OCI-LY7 (cell line): ENCODE results near the gene TCP1. TPM values are rescaled to one million over a fixed set of nuclear protein-coding genes. Genes with fewer than 3 reads are reported as not detected.

Source experiments
- BruUV-seq: library from RNA; stranded (reverse); fragments of 400-500 nt; replicated peaks from 2 replicates; lab custom pipeline; 2021; lab: Mats Ljungman, UMichigan
- CTCF ChIA-PET: fragments of 300-600 bp; sonication (Branson Sonifier 250); formaldehyde crosslinking; loops from one replicate; lab custom pipeline; 2022; ENCODE audit warnings: antibody characterized with exemption; ENCODE audit not compliant: unreplicated experiment; lab: Charles Lee
- POLR2A ChIA-PET: fragments of 300-600 bp; sonication (Branson Sonifier 250); formaldehyde crosslinking; loops from one replicate; lab custom pipeline; 2022; ENCODE audit warnings: antibody characterized with exemption; lab: Charles Lee
- DNase-seq: peaks from one replicate; pipeline ENCODE4 v3.0.0-alpha.2; 2015; ENCODE audit warnings: low spot score
- H2AFZ ChIP-seq: fragments of 200-600 bp; sonication (generic), shearing (Covaris generic); 2 replicates; pipeline ENCODE4 v1.6.1; 2014; ENCODE audit warnings: mild to moderate bottlenecking, antibody characterized with exemption, low read length, moderate library complexity
- H3K27ac ChIP-seq: fragments of 200-600 bp; sonication (generic); 2 replicates; pipeline ENCODE4 v1.5.1; 2014; ENCODE audit warnings: mixed run types, low read depth, mild to moderate bottlenecking, moderate library complexity, low read length, inconsistent platforms; ENCODE audit not compliant: poor library complexity, severe bottlenecking
- H3K36me3 ChIP-seq: fragments of 200-600 bp; sonication (generic); 2 replicates; pipeline ENCODE4 v1.6.1; 2014; ENCODE audit warnings: mild to moderate bottlenecking, antibody characterized with exemption, low read length, moderate library complexity, mixed read lengths; ENCODE audit not compliant: insufficient read depth
- H3K4me1 ChIP-seq: fragments of 200-600 bp; sonication (generic); 2 replicates; pipeline ENCODE4 v1.5.1; 2014; ENCODE audit warnings: mild to moderate bottlenecking, low read length; ENCODE audit not compliant: insufficient read depth, poor library complexity, severe bottlenecking
- H3K4me2 ChIP-seq: fragments of 200-600 bp; sonication (generic); 2 replicates; pipeline ENCODE4 v1.6.1; 2014; ENCODE audit warnings: mild to moderate bottlenecking, low read length
- H3K4me3 ChIP-seq: fragments of 200-600 bp; sonication (generic); 2 replicates; pipeline ENCODE4 v1.5.1; 2014; ENCODE audit warnings: mild to moderate bottlenecking, low read depth, low read length; ENCODE audit not compliant: poor library complexity, severe bottlenecking
- H3K79me2 ChIP-seq: fragments of 200-600 bp; sonication (generic); 2 replicates; pipeline ENCODE4 v1.6.1; 2016; ENCODE audit warnings: low read depth, mild to moderate bottlenecking, low read length, moderate library complexity, mixed read lengths; ENCODE audit not compliant: insufficient read depth
- H3K9me2 ChIP-seq: fragments of 200-600 bp; sonication (generic); 2 replicates; pipeline ENCODE4 v1.6.1; 2016; ENCODE audit warnings: mild to moderate bottlenecking, low read length, mixed read lengths; ENCODE audit not compliant: insufficient read depth
- H3K9me3 ChIP-seq: fragments of 200-600 bp; sonication (generic); 2 replicates; pipeline ENCODE4 v1.6.1; 2014; ENCODE audit warnings: mild to moderate bottlenecking, mixed run types, low read length, mixed read lengths
- H4K20me1 ChIP-seq: fragments of 200-600 bp; sonication (generic); 2 replicates; pipeline ENCODE4 v1.6.1; 2014; ENCODE audit warnings: mild to moderate bottlenecking, antibody characterized with exemption, low read length, moderate library complexity, mixed read lengths; ENCODE audit not compliant: insufficient read depth
- CTCF ChIP-seq: fragments of 200-600 bp; sonication (generic); conservative IDR thresholded peaks from 2 replicates; pipeline ENCODE4 v1.5.1; 2014; ENCODE audit warnings: mild to moderate bottlenecking, antibody characterized with exemption, low read length, moderate library complexity, mixed read lengths
- EZH2phosphoT487 ChIP-seq: fragments of 200-600 bp; sonication (generic); IDR thresholded peaks from 2 replicates; pipeline ENCODE4 v1.6.1; 2018; ENCODE audit warnings: low read depth, borderline replicate concordance, mild to moderate bottlenecking, mixed run types, antibody characterized with exemption, low read length, moderate library complexity, mixed read lengths
- intact Hi-C: fragments of 100-400 bp; cut with micrococcal nuclease; formaldehyde crosslinking; loops from one replicate; pipeline ENCODE4 v1.10.0; 2022; ENCODE audit not compliant: unreplicated experiment
- total RNA-seq, 2 experiments: library from RNA; depleted of rRNA in 1 of 2; stranded (reverse); fragments of >200 nt in 1 of 2; shearing (Covaris generic) in 1 of 2; gene quantifications; 2 replicates each; pipeline ENCODE4 v1.2.3, GENCODE V29; 2014 to 2022

The TCP1 gene
- total RNA-seq, 2 experiments from 2014 or later = 319 to 386 TPM

DNA sequence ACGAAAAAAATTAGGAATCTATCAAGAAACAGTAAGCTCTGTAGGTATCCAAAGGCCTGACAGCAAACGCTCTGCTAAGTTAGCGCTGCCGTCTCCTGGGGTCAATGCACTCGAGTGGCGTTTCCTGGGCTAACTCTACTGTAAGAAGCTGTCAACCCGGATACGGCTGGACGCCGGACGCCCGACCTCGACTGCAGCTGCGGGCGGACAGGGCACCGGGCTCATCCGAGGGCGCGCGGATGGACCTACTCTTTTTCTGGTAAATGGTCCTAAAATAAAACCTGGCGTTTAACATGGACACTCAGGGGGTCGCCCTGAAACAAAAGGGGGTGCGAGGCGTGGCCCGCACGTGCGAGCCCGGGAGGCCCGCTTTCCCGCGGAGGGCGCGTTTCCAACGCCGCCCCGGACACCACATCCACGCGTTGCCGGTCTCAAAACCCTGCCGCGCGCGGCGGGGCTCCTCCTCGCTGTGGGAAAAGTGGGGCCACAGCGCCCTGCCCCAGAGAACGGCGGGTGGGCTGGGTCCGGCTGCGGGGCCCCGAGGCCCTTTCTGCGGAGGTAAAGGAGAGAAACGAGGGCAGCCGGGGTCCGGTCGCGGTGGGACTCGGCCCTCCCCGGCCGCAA is 537 bp downstream of the TCP1 start:
- DNase-seq = peak; percentile 67
- Histone ChIP-seq H3K79me2 (peaks cover 90% of the 10 kb centered on the region), H3K9me3 (no peaks in the 10 kb centered on the region), H3K4me3 (peak overlapping the region; percentile 99), H4K20me1 (peaks cover 52% of the 10 kb centered on the region), H3K27ac (peak overlapping the region; percentile 88), H3K4me2 (peak overlapping the region; percentile 98), H3K9me2 (no peaks in the 10 kb centered on the region), H3K36me3 (peaks cover 86% of the 10 kb centered on the region), H2AFZ (no peak overlapping the region), H3K4me1 (peaks cover 55% of the 10 kb centered on the region)
- CTCF ChIA-PET = interaction anchor here (0.6 kb wide), 1 partner anchor 70 kb away, joined by 3 read pairs; no protein-coding TSS in a partner anchor
- TF ChIP-seq CTCF (no peak), EZH2phosphoT487 (no peak)
- intact Hi-C loops = loop anchor here (1.0 to 2.0 kb wide), 3 partner anchors 27 to 96 kb away; partner anchors contain the start of genes ACAT2, SOD2 and WTAP
- no TSS peak for BruUV-seq
- POLR2A ChIA-PET = interaction anchor here (0.7 to 3.5 kb wide), 6 partner anchors 14 to 66 kb away, joined by 3 to 48 read pairs (median 6); partner anchors contain the start of genes ACAT2 and WTAP

- CTCF ChIA-PET = no interaction called here
- Histone ChIP-seq H3K4me2 (peak overlapping the region; percentile 98), H4K20me1 (peaks cover 58% of the 10 kb centered on the region), H2AFZ (no peak overlapping the region), H3K4me3 (peak overlapping the region; percentile 99), H3K9me3 (no peaks in the 10 kb centered on the region), H3K27ac (peak overlapping the region; percentile 88), H3K36me3 (peaks cover 86% of the 10 kb centered on the region), H3K9me2 (no peaks in the 10 kb centered on the region), H3K4me1 (peaks cover 51% of the 10 kb centered on the region), H3K79me2 (peaks cover 90% of the 10 kb centered on the region)
- POLR2A ChIA-PET = interaction anchor here (0.7 to 2.2 kb wide), 8 partner anchors 13 to 65 kb away, joined by 3 to 8 read pairs (median 4); partner anchors contain the start of genes ACAT2 and WTAP
- TSS peak; percentile 53 for BruUV-seq
- intact Hi-C loops = loop anchor here (2.0 kb wide), 1 partner anchor 95 kb away; the partner anchor contains the start of gene SOD2
- TF ChIP-seq CTCF (no peak), EZH2phosphoT487 (no peak)
- peak; percentile 48 for DNase-seq
Observed at GRCh38 chr6:159788276-159788675, 1.1 kb downstream of the TCP1 start.

DNA sequence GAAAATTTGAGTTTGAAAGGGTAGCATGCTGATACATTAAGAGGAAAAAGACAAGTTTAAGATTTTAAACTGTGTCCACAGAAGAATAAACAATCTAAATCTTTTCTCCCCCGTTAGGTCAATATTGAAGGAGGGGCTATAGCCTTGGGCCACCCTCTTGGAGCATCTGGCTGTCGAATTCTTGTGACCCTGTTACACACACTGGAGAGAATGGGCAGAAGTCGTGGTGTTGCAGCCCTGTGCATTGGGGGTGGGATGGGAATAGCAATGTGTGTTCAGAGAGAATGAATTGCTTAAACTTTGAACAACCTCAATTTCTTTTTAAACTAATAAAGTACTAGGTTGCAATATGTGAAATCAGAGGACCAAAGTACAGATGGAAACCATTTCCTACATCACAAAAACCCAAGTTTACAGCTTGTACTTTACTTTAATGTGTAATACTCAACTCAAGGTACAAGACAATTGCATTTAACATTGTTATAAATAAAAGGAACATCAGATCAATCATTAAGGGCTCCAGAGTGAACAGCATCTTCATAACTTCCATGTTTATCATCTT is 10.8 kb downstream of the TCP1 start:
- Histone ChIP-seq H3K4me1 (no peaks in the 10 kb centered on the region), H3K9me3 (no peaks in the 10 kb centered on the region), H3K9me2 (no peaks in the 10 kb centered on the region), H3K27ac (no peak overlapping the region), H4K20me1 (peaks cover 34% of the 10 kb centered on the region), H3K36me3 (peaks cover 100% of the 10 kb centered on the region), H3K4me3 (no peak overlapping the region), H3K4me2 (no peak overlapping the region), H3K79me2 (peaks cover 30% of the 10 kb centered on the region; the same call in 1 of the 2 replicates), H2AFZ (no peak overlapping the region)
- DNase-seq = no peak
- no peak for TF ChIP-seq CTCF
- no peak for TF ChIP-seq EZH2phosphoT487
- TSS peak; percentile 68 for BruUV-seq
- CTCF ChIA-PET = no interaction called here
- POLR2A ChIA-PET = no interaction called here
- intact Hi-C loops = no loop called here
